Right renal pelvis (tissue), 4 donors: ENCODE measurements around the gene MAP3K7. TPM values are rescaled to one million over a fixed set of nuclear protein-coding genes. Genes with fewer than 3 reads are reported as not detected.

Experiments used
- DNase-seq, 4 donors: peaks; one replicate each; pipeline ENCODE4 v3.0.0-alpha.2; 2013; ENCODE audit warnings: low read depth in 4 of 4, low spot score in 3 of 4, missing footprints in 1 of 4
- polyA plus RNA-seq, 4 donors: library from polyadenylated mRNA; unstranded; fragments of 120-200 nt; gene quantifications; one replicate each; pipeline ENCODE4 v1.2.1, GENCODE V29; 2013; ENCODE audit not compliant: insufficient read length in 4 of 4

MAP3K7 gene
- polyA plus RNA-seq, 4 donors, result 47.2 to 58.9 (median 56.8) TPM

DNA sequence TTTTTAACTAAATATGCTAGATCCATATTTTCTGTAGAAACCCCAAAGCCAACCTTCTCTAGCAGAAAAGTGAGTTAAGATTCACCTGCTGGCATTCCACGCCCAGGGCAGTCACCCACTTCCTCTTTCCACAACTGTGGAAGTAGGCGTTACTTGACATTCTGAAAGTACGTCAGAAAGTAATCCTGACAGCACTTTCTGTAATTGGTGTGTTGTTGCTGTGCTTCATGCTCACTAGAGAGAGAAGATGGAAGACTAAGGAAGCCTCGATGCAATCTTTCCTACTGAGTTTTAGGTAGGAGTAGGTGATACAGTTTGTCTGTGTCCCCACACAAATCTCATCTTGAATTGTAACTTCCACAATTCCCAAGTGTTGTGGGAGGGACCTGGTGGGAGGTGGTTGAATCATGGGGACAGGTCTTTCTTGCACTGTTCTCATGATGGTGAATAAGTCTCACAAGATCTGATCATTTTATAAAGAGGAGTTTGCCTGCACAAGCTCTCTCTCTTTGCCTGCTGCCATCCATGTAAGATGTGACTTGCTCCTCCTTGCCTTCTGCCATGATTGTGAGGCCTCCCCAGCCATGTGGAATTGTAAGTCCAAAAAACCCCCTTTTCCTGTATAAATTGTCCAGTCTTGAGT is 101.1 kb downstream of the MAP3K7 start:
- no peak for DNase-seq

- no peak for DNase-seq
Measured at GRCh38 chr6:90484903-90485302, 102.0 kb downstream of the MAP3K7 start.

- no peak for DNase-seq
Measured at GRCh38 chr6:90484385-90484784, 102.5 kb downstream of the MAP3K7 start.

DNA sequence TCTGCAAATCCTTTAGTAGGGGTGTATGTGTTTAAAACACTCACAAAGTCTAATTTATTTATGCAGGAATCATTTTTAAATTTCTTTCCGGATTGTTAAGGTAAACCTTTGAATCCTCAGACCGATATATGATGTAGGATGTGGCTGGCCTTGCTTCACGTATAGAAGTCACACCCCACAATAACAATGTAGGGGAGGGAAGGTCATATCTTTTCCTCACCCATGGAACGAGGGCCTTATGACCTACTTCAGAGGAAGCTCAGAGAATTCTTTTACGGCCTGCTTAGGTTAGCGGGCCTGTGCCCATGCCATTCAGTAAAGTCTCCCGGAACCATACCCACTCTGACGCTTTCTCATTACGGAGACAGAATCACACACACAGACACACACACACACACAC is 102.9 kb downstream of the MAP3K7 start:
- no peak for DNase-seq

DNA sequence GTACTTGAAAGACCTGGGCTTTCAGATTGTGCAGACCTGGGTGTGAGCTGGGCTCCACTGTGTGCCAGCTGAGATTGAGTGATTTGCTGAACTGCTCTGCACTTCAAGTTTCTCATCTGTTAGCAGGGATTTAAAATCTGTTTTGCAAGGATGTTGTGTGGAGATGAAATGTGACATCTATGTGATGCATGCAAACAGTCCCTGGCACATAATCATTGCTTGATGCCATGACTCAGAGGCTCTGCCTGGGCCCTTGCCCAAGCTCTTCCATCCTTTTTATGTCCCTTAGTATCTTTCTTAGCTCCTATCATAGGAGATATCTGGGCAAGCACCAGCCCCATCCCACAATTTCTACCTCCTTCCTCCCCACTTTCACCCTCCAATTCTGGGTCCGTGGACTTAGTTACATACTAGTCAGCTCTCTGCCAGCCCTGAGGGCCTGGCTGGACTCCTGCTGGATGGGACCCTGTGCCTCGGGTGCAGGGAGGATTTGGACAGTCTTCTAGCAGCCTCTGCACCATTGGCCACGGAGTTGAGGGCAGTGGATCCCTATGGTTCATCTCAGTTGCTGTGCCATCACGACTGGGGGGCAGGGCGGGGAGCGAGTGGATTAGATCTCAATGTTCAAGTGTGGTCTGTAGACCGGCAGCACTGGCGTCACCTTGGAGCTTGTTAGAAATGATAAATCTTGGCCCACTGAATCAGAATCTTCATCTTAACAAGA is 103.6 kb downstream of the MAP3K7 start:
- DNase-seq, result no peak

DNA sequence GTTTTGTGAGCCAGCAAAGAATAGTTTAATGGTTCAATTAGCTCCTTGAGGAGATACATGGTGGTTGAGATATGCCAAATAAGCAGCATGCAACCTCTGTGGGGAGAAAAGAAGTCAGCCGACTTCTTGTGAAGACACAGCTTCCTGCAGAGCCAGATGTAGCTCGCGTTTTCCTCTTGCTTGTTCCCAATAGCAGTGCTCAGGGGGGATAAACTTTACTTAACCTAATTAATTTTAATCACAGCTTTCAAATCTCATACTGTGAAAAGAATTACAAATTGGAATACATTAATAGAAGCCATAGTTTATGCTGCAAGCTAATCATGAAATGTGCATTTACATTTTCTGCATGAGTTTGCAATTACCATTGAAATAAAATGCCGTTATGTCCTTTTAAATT is 106.2 kb downstream of the MAP3K7 start:
- no peak for DNase-seq

DNA sequence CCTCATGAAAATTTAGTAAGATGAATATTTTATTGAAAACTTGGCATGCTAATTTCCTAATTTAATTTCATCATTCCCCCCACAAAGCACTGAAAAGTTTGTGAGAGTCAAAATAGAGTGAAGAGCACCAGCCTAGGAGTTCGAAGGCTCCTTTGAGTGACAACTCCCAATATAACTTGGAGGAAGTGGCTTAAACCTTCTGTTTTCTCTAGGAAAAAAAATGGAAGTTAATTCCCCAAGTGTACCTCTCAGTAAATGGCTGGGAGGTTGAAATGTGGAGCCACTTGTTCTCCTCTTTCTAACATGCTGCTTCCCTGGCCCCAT is 107.3 kb downstream of the MAP3K7 start:
- no peak for DNase-seq

GRCh38 chr6:90478789-90479602 is 107.9 kb downstream of the MAP3K7 start:
- DNase-seq, result peak; percentile 75 to 85 (median 78)

DNA sequence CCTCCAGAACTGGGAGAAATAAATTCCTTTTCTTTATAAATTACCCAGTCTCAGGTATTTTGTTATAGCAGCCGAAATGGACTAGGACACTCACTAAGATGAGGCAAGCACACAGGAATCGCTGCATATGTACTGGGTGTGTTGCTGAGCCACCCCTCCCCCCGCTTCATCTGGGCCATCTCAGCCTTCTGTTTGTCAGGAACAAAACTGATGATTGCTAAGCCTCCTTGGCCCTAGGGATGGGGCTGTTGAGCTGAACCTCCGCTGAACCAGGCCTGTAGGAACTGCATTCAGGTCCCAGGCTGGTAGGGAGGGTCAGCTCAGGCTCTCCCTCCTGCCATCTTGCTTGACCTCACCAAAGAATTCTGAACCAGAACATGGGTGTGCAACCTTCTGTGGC is 108.6 kb downstream of the MAP3K7 start:
- no peak for DNase-seq

DNA sequence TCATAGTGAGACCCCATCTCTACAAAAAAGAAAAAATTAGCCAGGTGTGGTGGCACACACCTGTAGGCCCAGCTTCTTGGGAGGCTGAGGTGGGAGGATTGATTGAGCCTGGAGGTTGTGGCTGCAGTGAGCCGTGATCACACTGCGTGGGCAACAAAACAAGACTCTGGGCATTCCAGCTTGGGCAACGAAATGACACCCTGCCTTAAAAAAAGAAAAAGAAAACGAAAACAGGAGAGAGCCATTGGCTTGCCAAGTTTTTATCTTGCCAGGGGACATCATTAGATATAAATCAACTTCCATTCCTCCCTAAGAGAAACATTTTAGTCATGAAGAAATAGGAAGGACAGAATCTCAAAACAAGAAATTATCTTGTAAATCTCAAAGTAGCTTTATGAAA is 109.5 kb downstream of the MAP3K7 start:
- DNase-seq, result no peak

GRCh38 chr6:90472716-90473115 is 114.2 kb downstream of the MAP3K7 start:
- no peak for DNase-seq

DNA sequence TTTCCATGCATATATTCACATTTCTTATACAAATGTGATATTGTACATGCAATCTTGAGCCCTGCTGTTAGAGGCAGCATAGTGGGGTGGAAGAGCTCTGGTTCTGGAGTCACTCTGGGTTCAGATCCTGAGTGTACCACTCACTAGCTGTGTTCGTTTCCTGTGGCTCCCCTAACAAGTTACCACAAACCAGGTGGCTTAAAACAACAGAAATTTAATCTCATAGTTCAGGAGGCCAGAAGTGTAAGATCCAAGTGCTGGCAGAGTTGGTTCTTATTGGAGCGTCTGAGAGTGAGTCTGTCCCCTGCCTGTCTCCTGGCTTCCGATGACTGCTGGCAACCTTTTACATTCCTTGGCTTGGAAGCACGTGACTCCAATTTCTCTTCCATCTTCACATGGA is 115.6 kb downstream of the MAP3K7 start:
- DNase-seq, result no peak

- no peak for DNase-seq
Measured at GRCh38 chr6:90469906-90470305, 117.0 kb downstream of the MAP3K7 start.

- no peak for DNase-seq
Measured at GRCh38 chr6:90468859-90469258, 118.0 kb downstream of the MAP3K7 start.

GRCh38 chr6:90468080-90468479 is 118.8 kb downstream of the MAP3K7 start:
- no peak for DNase-seq

GRCh38 chr6:90467546-90467945 is 119.3 kb downstream of the MAP3K7 start:
- DNase-seq, result no peak

- DNase-seq, result no peak
Measured at GRCh38 chr6:90466154-90466940, 120.5 kb downstream of the MAP3K7 start.

GRCh38 chr6:90465686-90466085 is 121.2 kb downstream of the MAP3K7 start:
- no peak for DNase-seq

DNA sequence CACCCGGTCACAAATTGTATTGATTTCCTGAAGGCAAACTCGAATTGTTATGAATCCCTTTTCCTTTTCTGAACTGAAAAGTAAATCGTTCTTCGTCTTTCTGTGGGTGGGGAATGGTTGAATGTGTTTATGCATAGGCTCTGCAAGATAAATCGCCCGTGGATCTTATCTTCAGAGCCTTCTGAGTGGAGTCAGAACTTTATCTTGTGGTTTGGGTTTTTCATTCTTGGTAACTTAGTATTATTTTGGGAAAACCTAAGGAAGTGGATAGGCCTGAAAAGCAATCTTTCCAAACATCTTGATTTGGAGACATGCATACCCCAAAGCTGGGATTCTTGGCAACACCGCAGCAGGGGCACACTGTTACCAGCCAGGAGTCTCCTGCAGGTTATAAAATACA is 122.4 kb downstream of the MAP3K7 start:
- no peak for DNase-seq

DNA sequence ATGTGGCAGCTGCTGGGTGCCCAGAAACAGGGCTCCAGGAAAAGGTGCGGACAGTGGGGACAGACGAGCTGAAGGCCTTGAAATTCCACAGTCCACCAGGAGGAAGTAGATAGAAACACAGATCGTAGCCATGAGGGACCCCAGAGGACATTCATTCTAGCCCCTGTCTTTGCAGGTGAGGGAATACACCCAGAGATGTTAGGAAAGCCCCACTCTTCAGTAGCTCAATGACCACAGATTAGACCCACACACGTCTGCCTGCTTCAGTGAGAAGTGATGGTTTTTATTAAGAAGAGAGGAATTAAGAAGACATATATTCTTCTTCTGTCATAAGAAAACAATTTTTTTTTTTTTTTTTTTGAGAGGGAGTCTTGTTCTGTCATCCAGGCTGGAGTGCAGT is 123.0 kb downstream of the MAP3K7 start:
- no peak for DNase-seq
